HL-60 (cell line): ENCODE measurements around the gene PPP1R12B.

Experiments used
- POLR2AphosphoS5 ChIP-seq: IDR thresholded peaks from 2 replicates; pipeline ENCODE4 v1.6.1; 2012; ENCODE audit warnings: low read depth
- SPI1 ChIP-seq: IDR thresholded peaks from 2 replicates; pipeline ENCODE4 v1.6.1; 2012; ENCODE audit warnings: low read depth, mild to moderate bottlenecking, borderline replicate concordance
- TF ChIP-seq, protein P1 (sequence below): IDR thresholded peaks from one replicate; pipeline ENCODE4 v1.5.1; 2011; ENCODE audit warnings: low read length, control low read depth, inconsistent platforms; ENCODE audit not compliant: insufficient read depth
- TF ChIP-seq, protein P2 (sequence below): IDR thresholded peaks from 2 replicates; pipeline ENCODE4 v1.6.1; 2012; ENCODE audit warnings: low read depth; ENCODE audit not compliant: insufficient replicate concordance

DNA sequence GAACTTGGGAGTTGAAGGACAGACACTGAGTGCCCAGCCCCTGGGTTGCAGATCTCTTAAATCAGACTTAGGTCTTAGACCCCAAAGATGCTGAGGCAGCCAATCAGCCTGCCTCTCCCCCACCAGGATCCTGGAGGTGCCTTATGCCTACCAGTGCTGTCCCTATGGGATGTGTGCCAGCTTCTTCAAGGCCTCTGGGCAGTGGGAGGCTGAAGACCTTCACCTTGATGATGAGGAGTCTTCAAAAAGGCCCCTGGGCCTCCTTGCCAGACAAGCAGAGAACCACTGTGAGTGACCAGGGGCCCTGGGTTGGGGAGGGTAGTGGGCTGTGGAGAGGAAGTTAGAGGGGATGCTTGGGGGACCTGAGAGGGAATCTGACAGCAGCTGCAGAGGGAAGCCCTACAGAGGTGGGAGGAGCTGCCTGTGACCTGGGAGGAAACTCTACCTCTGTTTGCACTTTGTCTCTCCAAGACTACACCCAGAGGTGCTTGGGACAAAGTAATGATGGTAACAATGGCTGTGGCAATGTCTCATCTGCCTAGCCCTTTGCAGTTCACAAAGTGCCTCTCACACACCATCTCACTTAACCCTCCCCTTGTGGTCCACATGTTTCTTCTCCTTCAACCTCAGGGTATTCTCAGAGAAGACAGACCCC lies 38.3 kb upstream of the PPP1R12B start:
- TF ChIP-seq, protein P1, sequence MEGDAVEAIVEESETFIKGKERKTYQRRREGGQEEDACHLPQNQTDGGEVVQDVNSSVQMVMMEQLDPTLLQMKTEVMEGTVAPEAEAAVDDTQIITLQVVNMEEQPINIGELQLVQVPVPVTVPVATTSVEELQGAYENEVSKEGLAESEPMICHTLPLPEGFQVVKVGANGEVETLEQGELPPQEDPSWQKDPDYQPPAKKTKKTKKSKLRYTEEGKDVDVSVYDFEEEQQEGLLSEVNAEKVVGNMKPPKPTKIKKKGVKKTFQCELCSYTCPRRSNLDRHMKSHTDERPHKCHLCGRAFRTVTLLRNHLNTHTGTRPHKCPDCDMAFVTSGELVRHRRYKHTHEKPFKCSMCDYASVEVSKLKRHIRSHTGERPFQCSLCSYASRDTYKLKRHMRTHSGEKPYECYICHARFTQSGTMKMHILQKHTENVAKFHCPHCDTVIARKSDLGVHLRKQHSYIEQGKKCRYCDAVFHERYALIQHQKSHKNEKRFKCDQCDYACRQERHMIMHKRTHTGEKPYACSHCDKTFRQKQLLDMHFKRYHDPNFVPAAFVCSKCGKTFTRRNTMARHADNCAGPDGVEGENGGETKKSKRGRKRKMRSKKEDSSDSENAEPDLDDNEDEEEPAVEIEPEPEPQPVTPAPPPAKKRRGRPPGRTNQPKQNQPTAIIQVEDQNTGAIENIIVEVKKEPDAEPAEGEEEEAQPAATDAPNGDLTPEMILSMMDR = no peak
- TF ChIP-seq SPI1 (no peak), POLR2AphosphoS5 (no peak)
- TF ChIP-seq, protein P2, sequence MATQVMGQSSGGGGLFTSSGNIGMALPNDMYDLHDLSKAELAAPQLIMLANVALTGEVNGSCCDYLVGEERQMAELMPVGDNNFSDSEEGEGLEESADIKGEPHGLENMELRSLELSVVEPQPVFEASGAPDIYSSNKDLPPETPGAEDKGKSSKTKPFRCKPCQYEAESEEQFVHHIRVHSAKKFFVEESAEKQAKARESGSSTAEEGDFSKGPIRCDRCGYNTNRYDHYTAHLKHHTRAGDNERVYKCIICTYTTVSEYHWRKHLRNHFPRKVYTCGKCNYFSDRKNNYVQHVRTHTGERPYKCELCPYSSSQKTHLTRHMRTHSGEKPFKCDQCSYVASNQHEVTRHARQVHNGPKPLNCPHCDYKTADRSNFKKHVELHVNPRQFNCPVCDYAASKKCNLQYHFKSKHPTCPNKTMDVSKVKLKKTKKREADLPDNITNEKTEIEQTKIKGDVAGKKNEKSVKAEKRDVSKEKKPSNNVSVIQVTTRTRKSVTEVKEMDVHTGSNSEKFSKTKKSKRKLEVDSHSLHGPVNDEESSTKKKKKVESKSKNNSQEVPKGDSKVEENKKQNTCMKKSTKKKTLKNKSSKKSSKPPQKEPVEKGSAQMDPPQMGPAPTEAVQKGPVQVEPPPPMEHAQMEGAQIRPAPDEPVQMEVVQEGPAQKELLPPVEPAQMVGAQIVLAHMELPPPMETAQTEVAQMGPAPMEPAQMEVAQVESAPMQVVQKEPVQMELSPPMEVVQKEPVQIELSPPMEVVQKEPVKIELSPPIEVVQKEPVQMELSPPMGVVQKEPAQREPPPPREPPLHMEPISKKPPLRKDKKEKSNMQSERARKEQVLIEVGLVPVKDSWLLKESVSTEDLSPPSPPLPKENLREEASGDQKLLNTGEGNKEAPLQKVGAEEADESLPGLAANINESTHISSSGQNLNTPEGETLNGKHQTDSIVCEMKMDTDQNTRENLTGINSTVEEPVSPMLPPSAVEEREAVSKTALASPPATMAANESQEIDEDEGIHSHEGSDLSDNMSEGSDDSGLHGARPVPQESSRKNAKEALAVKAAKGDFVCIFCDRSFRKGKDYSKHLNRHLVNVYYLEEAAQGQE = no peak
